GM19455 (cell line): ENCODE results near the gene SCUBE3.
A peak's percentile ranks its signal among the peaks of the same experiment; 100 is the strongest.

Experiments used
- ATAC-seq: cut with Tn5 transposase; IDR thresholded peaks from one replicate; pipeline ENCODE4 v1.9.1; 2021; ENCODE audit not compliant: unreplicated experiment

Gene SCUBE3

DNA sequence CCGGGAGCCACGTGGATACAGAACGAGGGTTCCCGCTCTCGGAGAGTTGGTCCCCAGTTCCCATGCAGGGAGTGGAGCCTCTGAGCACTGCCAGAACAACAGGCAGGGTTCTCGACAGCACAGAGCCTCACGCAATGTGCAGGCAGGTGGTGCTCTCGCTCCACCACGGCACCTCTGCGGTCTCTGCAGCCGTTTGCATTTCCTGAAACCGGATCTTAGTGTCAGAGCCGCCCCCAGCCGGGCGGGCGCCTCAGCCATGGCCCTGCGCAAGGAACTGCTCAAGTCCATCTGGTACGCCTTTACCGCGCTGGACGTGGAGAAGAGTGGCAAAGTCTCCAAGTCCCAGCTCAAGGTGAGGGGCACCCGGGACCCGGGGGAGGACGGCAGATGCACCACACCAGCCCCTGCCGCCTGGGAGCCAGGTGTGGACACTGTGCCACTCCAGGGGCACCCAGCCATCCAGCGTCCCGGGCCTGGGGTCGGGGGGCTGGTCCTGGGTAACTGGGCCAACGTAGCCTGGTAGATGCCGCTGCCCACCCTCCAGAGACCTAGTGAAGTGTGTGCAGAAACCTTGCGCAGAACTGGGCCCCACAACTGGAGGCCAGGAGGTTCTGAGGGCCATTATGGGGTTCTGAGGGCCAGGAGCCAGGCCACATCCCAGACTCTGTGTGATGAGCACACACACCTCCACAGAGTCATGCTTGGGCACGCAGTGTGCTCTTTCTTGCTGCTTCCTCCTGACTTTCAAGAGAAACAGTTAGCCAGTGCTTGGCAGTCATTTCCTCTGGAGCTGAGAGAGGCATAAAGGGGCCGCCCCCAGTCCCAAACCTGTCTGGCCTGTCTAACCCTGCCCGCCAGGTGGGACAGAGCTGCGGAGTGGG, 84.1 kb downstream of the SCUBE3 start, which contains the start of gene DEF6:
DEF6 (plus strand) TSS at position 218 of the 881 bp plus-strand sequence; CDS start at position 257, 39 bp downstream.
- peak; percentile 84 for ATAC-seq

- no peak for ATAC-seq
Observed at GRCh38 chr6:35298625-35299140, 84.9 kb downstream of the SCUBE3 start.

- ATAC-seq: no peak
Observed at GRCh38 chr6:35299674-35300073, 85.9 kb downstream of the SCUBE3 start.

GRCh38 chr6:35300848-35301247, 87.1 kb downstream of the SCUBE3 start:
- ATAC-seq: no peak
